MCF 10A (cell line): ENCODE results near the gene URB2. TPM values are rescaled to one million over a fixed set of nuclear protein-coding genes. Genes with fewer than 3 reads are reported as not detected.

ENCODE experiments used
- BruUV-seq: library from RNA; stranded (reverse); fragments of 400-500 nt; replicated peaks from 2 replicates; lab custom pipeline; 2021; lab: Mats Ljungman, UMichigan
- CTCF ChIA-PET: fragments of 300-600 bp; sonication (Branson Sonifier 250); formaldehyde crosslinking; extraction: SDS; loops from one replicate; lab custom pipeline; 2021; ENCODE audit warnings: antibody characterized with exemption, inconsistent platforms; lab: Yijun Ruan, JAX
- POLR2A ChIA-PET: fragments of 300-600, 350-650 bp; sonication (Branson Sonifier 250); formaldehyde crosslinking; extraction: SDS; loops from one replicate; lab custom pipeline; 2020; ENCODE audit warnings: antibody characterized with exemption, inconsistent platforms; lab: Yijun Ruan, JAX
- DNase-seq: peaks from one replicate; pipeline ENCODE4 v3.0.0-alpha.2; 2018; ENCODE audit not compliant: unreplicated experiment
- H3K27ac Mint-ChIP-seq: one replicate; pipeline ENCODE4 v1.8.0; 2022; ENCODE audit warnings: mild to moderate bottlenecking, low read depth, mixed read lengths; ENCODE audit not compliant: unreplicated experiment
- H3K27me3 Mint-ChIP-seq: one replicate; pipeline ENCODE4 v1.8.0; 2022; ENCODE audit warnings: mixed read lengths; ENCODE audit not compliant: insufficient read depth, unreplicated experiment
- H3K36me3 Mint-ChIP-seq: one replicate; pipeline ENCODE4 v1.8.0; 2022; ENCODE audit warnings: mild to moderate bottlenecking, moderate library complexity, mixed read lengths; ENCODE audit not compliant: insufficient read depth, unreplicated experiment
- H3K4me1 Mint-ChIP-seq: one replicate; pipeline ENCODE4 v1.8.0; 2022; ENCODE audit warnings: mixed read lengths; ENCODE audit not compliant: insufficient read depth, unreplicated experiment
- H3K4me3 Mint-ChIP-seq: one replicate; pipeline ENCODE4 v1.8.0; 2022; ENCODE audit warnings: mild to moderate bottlenecking, moderate library complexity, mixed read lengths; ENCODE audit not compliant: unreplicated experiment
- H3K9me3 Mint-ChIP-seq: one replicate; pipeline ENCODE4 v1.8.0; 2022; ENCODE audit warnings: mixed read lengths; ENCODE audit not compliant: unreplicated experiment
- intact Hi-C: fragments of 100-400 bp; cut with micrococcal nuclease; formaldehyde crosslinking; loops from 2 replicates; pipeline ENCODE4 v1.14.1; 2022
- total RNA-seq: library from RNA; stranded (reverse); gene quantifications from 2 replicates; pipeline ENCODE4 v1.2.3, GENCODE V29; 2022
- TF ChIP-seq, protein P1 (sequence below): fragments of 200-600 bp; IDR thresholded peaks from one replicate; pipeline ENCODE4 v1.8.0; 2022; ENCODE audit warnings: antibody characterized with exemption, mild to moderate bottlenecking; ENCODE audit not compliant: unreplicated experiment

Gene URB2
- total RNA-seq, 1 experiment from 2014 or later: 35.5 TPM

DNA sequence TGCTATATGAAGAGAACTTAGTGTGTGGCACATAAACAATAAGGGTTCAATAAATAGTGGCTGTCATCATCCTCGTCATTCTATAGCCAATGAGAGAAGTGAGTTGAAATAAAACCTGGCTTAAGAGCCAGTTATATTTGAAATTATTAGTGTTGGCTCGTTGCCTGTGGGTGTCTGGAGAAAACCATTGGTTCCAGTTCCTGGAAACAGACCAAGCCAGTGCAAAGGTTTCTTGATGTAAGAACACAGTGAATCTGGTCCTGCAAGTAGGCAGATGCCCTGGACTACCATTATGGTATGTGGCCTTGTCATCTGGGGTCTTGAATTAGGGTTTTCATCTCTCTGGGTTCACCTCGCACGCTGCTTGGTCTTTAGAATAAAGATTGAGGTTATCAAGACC, 43.3 kb downstream of the URB2 start:
- TF ChIP-seq, protein P1, sequence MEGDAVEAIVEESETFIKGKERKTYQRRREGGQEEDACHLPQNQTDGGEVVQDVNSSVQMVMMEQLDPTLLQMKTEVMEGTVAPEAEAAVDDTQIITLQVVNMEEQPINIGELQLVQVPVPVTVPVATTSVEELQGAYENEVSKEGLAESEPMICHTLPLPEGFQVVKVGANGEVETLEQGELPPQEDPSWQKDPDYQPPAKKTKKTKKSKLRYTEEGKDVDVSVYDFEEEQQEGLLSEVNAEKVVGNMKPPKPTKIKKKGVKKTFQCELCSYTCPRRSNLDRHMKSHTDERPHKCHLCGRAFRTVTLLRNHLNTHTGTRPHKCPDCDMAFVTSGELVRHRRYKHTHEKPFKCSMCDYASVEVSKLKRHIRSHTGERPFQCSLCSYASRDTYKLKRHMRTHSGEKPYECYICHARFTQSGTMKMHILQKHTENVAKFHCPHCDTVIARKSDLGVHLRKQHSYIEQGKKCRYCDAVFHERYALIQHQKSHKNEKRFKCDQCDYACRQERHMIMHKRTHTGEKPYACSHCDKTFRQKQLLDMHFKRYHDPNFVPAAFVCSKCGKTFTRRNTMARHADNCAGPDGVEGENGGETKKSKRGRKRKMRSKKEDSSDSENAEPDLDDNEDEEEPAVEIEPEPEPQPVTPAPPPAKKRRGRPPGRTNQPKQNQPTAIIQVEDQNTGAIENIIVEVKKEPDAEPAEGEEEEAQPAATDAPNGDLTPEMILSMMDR: no peak
- intact Hi-C loops: no loop called here
- no TSS peak for BruUV-seq
- Mint-ChIP-seq H3K9me3 (no peaks in the 10 kb centered on the region), H3K36me3 (no peaks in the 10 kb centered on the region), H3K4me1 (no peaks in the 10 kb centered on the region), H3K27me3 (no peaks in the 10 kb centered on the region), H3K27ac (no peak overlapping the region), H3K4me3 (no peak overlapping the region)
- no peak for DNase-seq
- ChIA-PET CTCF (interaction anchor here (1.0 kb wide), 1 partner anchor 599 kb away, joined by 3 read pairs; no protein-coding TSS in a partner anchor), POLR2A (no interaction called here)

DNA sequence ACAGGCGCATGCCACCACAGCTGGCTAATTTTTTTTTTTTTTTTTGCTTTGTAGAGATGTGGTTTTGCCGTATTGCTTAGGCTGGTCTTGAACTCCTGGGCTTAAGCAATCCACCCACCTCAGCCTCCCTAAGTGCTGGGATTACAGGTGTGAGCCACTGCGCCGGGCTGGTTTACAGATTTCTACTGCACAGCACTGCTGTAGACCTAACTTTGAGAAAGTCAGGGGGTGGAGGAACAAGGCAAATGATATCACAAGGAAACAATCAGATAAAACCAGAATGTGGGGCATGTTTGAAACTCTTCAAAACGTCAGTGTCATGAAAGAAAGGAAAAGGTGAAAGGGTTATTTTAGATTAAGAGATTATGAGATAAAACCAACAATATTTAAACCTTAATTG, 45.3 kb downstream of the URB2 start:
- POLR2A ChIA-PET: interaction anchor here (0.6 kb wide), 1 partner anchor 158 kb away, joined by 3 read pairs; no protein-coding TSS in a partner anchor
- H3K27ac Mint-ChIP-seq: no peak overlapping the region
- DNase-seq: no peak
- no peaks in the 10 kb centered on the region for H3K27me3 Mint-ChIP-seq
- CTCF ChIA-PET: interaction anchor here (0.7 to 5.0 kb wide), 8 partner anchors 10 to 1287 kb away, joined by 3 to 33 read pairs (median 4); no protein-coding TSS in a partner anchor
- BruUV-seq: no TSS peak
- no peak overlapping the region for H3K4me3 Mint-ChIP-seq
- intact Hi-C loops: no loop called here
- TF ChIP-seq, protein P1: no peak
- no peaks in the 10 kb centered on the region for H3K36me3 Mint-ChIP-seq
- no peaks in the 10 kb centered on the region for H3K4me1 Mint-ChIP-seq
- no peaks in the 10 kb centered on the region for H3K9me3 Mint-ChIP-seq

DNA sequence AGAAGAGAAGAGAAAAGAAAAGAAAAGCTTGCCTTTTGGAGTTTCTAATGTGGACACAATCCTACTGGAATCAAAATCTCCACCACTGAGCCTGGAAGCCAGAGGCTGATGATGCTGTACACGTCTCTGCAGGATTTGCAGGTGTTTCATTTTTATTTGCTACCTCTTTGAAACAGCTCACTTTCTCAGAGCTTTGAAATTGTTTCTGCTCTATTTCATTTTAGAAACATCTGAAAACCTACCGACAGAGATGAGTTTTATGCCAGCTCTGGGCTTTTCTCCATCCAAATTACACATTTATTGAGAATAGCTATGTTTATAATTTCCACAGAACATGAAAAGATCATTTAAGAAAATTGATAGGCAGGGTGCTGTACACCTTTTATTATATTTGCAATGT, 46.2 kb downstream of the URB2 start:
- POLR2A ChIA-PET: interaction anchor here (0.7 to 4.3 kb wide), 5 partner anchors 8 to 113 kb away, joined by 3 to 21 read pairs (median 3); partner anchors contain the start of gene ABCB10
- Mint-ChIP-seq H3K4me1 (no peaks in the 10 kb centered on the region), H3K36me3 (no peaks in the 10 kb centered on the region), H3K27ac (no peak overlapping the region), H3K4me3 (no peak overlapping the region), H3K9me3 (no peaks in the 10 kb centered on the region), H3K27me3 (no peaks in the 10 kb centered on the region)
- no peak for DNase-seq
- BruUV-seq: no TSS peak
- intact Hi-C loops: no loop called here
- CTCF ChIA-PET: interaction anchor here (0.6 to 5.0 kb wide), 7 partner anchors 10 to 640 kb away, joined by 3 to 33 read pairs (median 4); no protein-coding TSS in a partner anchor
- TF ChIP-seq, protein P1: no peak

- POLR2A ChIA-PET: interaction anchor here (1.1 to 4.3 kb wide), 2 partner anchors 10 to 235 kb away, joined by 3 to 21 read pairs; no protein-coding TSS in a partner anchor
- H3K4me1 Mint-ChIP-seq: no peaks in the 10 kb centered on the region
- no TSS peak for BruUV-seq
- intact Hi-C loops: no loop called here
- H3K4me3 Mint-ChIP-seq: no peak overlapping the region
- no peaks in the 10 kb centered on the region for H3K27me3 Mint-ChIP-seq
- CTCF ChIA-PET: interaction anchor here (2.6 to 5.0 kb wide), 2 partner anchors 8 to 12 kb away, joined by 7 to 33 read pairs; no protein-coding TSS in a partner anchor
- TF ChIP-seq, protein P1: no peak
- DNase-seq: no peak
- H3K36me3 Mint-ChIP-seq: no peaks in the 10 kb centered on the region
- no peak overlapping the region for H3K27ac Mint-ChIP-seq
- no peaks in the 10 kb centered on the region for H3K9me3 Mint-ChIP-seq
Observed at GRCh38 chr1:229674042-229674441, 48.0 kb downstream of the URB2 start.
